K562 (cell line): ENCODE measurements around the gene ABCA7. TPM values are rescaled to one million over a fixed set of nuclear protein-coding genes. Genes with fewer than 3 reads are reported as not detected.

Experiments used
- BHLHE40 ChIP-seq: IDR thresholded peaks from 2 replicates; pipeline ENCODE4 v1.6.1; 2011; ENCODE audit warnings: low read length, improper control_type of control experiment
- SP2 ChIP-seq: IDR thresholded peaks from 2 replicates; pipeline ENCODE4 v1.6.1; 2011; ENCODE audit warnings: mild to moderate bottlenecking, low read depth, low read length, moderate library complexity; ENCODE audit not compliant: poor library complexity, severe bottlenecking; ENCODE audit errors: extremely low read depth
- ZBTB1 ChIP-seq: sonication (generic); formaldehyde crosslinking; IDR thresholded peaks from 2 replicates; pipeline ENCODE4 v1.8.1; 2023; ENCODE audit warnings: missing genetic modification reagents, low read depth, mild to moderate bottlenecking, borderline replicate concordance
- ZNF174 ChIP-seq: fragments of 250-450 bp; sonication (Bioruptor Pico); IDR thresholded peaks from 2 replicates; pipeline ENCODE4 v1.4.0; 2020; ENCODE audit warnings: mild to moderate bottlenecking
- ZNF175 ChIP-seq: fragments of 200-800 bp; sonication (Bioruptor generic); IDR thresholded peaks from 2 replicates; pipeline ENCODE4 v1.6.1; 2016; ENCODE audit warnings: low read depth, mild to moderate bottlenecking, missing genetic modification characterization, missing compliant biosample characterization
- ZNF282 ChIP-seq: sonication (generic); formaldehyde crosslinking; IDR thresholded peaks from 2 replicates; pipeline ENCODE4 v1.8.1; 2023; ENCODE audit warnings: missing genetic modification reagents
- polyA plus RNA-seq, 8 experiments: library from polyadenylated mRNA; depleted of rRNA in 4 of 8; stranded (reverse) in 5 of 8; unstranded in 3 of 8; fragments of >200 nt; fragmentation: Nextera tagmentation in 2 of 8; fragmentation: Illumina TruSeq in 1 of 8; extraction: Ambion mirVana in 2 of 8; extraction: Trizol in 1 of 8; gene quantifications; 2 replicates each; pipeline versions ENCODE4 v1.2.1 to v1.2.3, GENCODE V29; 2011 to 2014; ENCODE audit warnings: inconsistent platforms in 1 of 8, missing spikeins in 1 of 8
- total RNA-seq, 7 experiments: library from RNA; depleted of rRNA in 6 of 7; stranded (reverse); fragments of >200 nt in 6 of 7; fragmentation: Illumina TruSeq in 2 of 7; extraction: Trizol in 2 of 7; gene quantifications; 2 replicates each; pipeline versions ENCODE4 v1.2.1 to v1.2.3, GENCODE V29; 2011 to 2021; ENCODE audit warnings: low replicate concordance in 1 of 7
- TF ChIP-seq, protein P1 (sequence below): fragments of 450-650 bp; conservative IDR thresholded peaks from 2 replicates; pipeline ENCODE4 v1.6.1; 2016; ENCODE audit warnings: missing genetic modification characterization, low read depth, mild to moderate bottlenecking, missing compliant biosample characterization, moderate library complexity
- TF ChIP-seq, protein P2 (sequence below), 2 experiments: fragments of 450-650 bp; formaldehyde crosslinking in 1 of 2; IDR thresholded peaks; 2 replicates each; pipeline versions ENCODE4 v1.4.0 to v1.6.1; 2014 to 2020; ENCODE audit warnings: mild to moderate bottlenecking in 2 of 2, borderline replicate concordance in 1 of 2, low read depth in 1 of 2
- TF ChIP-seq, protein P3 (sequence below): fragments of 450-650 bp; formaldehyde crosslinking; IDR thresholded peaks from 2 replicates; pipeline ENCODE4 v1.4.0; 2022; ENCODE audit warnings: mild to moderate bottlenecking, moderate library complexity
- TF ChIP-seq, protein P4 (sequence below): fragments of 250-450 bp; sonication (Bioruptor Pico); IDR thresholded peaks from 2 replicates; pipeline ENCODE4 v1.8.0; 2021; ENCODE audit warnings: mild to moderate bottlenecking, moderate library complexity

The ABCA7 gene
- total and polyA plus RNA-seq, 9 of the 15 experiments (the other 6 are each of a cell fraction or from before 2014, with no cell fraction given), result 2.3 to 96.1 (median 31.2) TPM

DNA sequence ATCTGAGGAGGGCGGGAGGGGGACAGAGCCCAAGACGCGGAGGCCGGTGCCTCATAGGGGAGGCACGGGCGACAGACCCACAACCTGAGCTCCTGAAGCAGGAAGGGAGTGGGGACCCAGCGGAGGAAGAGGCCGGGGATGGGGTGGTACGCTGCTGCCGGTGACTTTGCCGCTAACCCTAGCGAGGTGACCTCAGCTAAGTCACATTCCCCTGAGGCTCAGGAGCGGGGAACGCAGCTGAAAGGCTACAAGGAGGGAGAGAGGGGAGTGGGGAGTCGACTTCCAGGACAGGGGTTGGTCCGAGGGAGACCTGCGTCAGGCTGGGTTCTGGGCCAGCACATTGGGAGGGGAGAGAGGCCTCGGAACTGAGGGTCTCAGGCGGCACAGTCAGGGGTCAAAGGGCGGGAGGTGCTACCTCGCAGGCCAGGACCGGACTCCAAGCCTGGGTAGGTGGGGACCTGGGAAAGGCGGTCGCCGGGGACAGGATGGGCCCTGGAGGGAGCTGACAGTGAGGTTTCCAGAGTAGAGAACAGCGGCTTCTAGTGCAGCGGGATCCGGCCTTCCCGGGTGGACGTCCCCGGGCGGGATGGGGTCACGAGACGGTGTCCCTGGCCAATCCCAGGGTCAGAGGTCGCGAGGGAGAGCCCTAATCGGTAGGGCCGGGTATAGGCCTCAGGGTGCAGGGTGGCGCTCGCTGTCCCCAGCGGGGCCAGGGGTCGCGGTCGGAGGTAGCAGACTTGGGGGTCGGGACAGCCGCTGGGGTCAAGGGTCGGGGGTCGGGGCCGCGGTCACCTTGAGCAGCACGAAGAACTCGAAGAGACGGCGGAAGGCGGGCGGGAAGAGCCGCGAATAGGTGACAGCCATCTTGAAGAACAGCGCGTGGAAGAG lies 19.7 kb upstream of the ABCA7 start (continued):
- TF ChIP-seq, protein P1, sequence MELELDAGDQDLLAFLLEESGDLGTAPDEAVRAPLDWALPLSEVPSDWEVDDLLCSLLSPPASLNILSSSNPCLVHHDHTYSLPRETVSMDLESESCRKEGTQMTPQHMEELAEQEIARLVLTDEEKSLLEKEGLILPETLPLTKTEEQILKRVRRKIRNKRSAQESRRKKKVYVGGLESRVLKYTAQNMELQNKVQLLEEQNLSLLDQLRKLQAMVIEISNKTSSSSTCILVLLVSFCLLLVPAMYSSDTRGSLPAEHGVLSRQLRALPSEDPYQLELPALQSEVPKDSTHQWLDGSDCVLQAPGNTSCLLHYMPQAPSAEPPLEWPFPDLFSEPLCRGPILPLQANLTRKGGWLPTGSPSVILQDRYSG (tag), result no peak
- TF ChIP-seq SP2, result no peak
- 0 out of 2 replicates have a peak, but pooled peaks have one; percentile 27 for TF ChIP-seq ZNF175 (CRISPR knock-in tag)
- TF ChIP-seq, protein P2, sequence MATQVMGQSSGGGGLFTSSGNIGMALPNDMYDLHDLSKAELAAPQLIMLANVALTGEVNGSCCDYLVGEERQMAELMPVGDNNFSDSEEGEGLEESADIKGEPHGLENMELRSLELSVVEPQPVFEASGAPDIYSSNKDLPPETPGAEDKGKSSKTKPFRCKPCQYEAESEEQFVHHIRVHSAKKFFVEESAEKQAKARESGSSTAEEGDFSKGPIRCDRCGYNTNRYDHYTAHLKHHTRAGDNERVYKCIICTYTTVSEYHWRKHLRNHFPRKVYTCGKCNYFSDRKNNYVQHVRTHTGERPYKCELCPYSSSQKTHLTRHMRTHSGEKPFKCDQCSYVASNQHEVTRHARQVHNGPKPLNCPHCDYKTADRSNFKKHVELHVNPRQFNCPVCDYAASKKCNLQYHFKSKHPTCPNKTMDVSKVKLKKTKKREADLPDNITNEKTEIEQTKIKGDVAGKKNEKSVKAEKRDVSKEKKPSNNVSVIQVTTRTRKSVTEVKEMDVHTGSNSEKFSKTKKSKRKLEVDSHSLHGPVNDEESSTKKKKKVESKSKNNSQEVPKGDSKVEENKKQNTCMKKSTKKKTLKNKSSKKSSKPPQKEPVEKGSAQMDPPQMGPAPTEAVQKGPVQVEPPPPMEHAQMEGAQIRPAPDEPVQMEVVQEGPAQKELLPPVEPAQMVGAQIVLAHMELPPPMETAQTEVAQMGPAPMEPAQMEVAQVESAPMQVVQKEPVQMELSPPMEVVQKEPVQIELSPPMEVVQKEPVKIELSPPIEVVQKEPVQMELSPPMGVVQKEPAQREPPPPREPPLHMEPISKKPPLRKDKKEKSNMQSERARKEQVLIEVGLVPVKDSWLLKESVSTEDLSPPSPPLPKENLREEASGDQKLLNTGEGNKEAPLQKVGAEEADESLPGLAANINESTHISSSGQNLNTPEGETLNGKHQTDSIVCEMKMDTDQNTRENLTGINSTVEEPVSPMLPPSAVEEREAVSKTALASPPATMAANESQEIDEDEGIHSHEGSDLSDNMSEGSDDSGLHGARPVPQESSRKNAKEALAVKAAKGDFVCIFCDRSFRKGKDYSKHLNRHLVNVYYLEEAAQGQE (IDR thresholded peaks at IDR 0.05; ENCODE audit: borderline replicate concordance), result no peak
- TF ChIP-seq, protein P2 (CRISPR knock-in tag; IDR thresholded peaks at IDR 0.05; ENCODE audit: low read depth), result no peak
- no peak for TF ChIP-seq ZNF174 (CRISPR knock-in tag)
- no peak for TF ChIP-seq ZNF282 (CRISPR knock-in tag)
- TF ChIP-seq, protein P3, sequence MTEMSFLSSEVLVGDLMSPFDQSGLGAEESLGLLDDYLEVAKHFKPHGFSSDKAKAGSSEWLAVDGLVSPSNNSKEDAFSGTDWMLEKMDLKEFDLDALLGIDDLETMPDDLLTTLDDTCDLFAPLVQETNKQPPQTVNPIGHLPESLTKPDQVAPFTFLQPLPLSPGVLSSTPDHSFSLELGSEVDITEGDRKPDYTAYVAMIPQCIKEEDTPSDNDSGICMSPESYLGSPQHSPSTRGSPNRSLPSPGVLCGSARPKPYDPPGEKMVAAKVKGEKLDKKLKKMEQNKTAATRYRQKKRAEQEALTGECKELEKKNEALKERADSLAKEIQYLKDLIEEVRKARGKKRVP (CRISPR knock-in tag), result no peak
- peak; percentile 38; the same call in 1 of the 2 replicates for TF ChIP-seq BHLHE40
- TF ChIP-seq ZBTB1 (CRISPR knock-in tag), result no peak
- TF ChIP-seq, protein P4, sequence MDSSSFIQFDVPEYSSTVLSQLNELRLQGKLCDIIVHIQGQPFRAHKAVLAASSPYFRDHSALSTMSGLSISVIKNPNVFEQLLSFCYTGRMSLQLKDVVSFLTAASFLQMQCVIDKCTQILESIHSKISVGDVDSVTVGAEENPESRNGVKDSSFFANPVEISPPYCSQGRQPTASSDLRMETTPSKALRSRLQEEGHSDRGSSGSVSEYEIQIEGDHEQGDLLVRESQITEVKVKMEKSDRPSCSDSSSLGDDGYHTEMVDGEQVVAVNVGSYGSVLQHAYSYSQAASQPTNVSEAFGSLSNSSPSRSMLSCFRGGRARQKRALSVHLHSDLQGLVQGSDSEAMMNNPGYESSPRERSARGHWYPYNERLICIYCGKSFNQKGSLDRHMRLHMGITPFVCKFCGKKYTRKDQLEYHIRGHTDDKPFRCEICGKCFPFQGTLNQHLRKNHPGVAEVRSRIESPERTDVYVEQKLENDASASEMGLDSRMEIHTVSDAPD, result no peak
